Activated naive CD8-positive, alpha-beta T cell treated with anti-CD3 and anti-CD28 coated beads for 36 hours (primary cell): ENCODE results near the gene ASCL5. TPM values are rescaled to one million over a fixed set of nuclear protein-coding genes. Genes with fewer than 3 reads are reported as not detected.
"Not testable (repeated sequence)": the region's sequence is repeated elsewhere in the genome, so short reads cannot be mapped to it uniquely, and the experiment has no call there.

ENCODE experiments used
- DNase-seq: peaks from one replicate; pipeline ENCODE4 v3.0.0; 2021
- H3K27ac Mint-ChIP-seq: one replicate; pipeline ENCODE4 v1.8.0; 2022; ENCODE audit warnings: mild to moderate bottlenecking, moderate library complexity, mixed read lengths
- H3K27me3 Mint-ChIP-seq: one replicate; pipeline ENCODE4 v1.8.0; 2022; ENCODE audit warnings: mild to moderate bottlenecking, mixed read lengths
- H3K36me3 Mint-ChIP-seq: one replicate; pipeline ENCODE4 v1.8.0; 2021; ENCODE audit warnings: mild to moderate bottlenecking, mixed read lengths
- H3K4me1 Mint-ChIP-seq: one replicate; pipeline ENCODE4 v1.8.0; 2021; ENCODE audit warnings: mixed read lengths
- H3K4me3 Mint-ChIP-seq: one replicate; pipeline ENCODE4 v1.8.0; 2022; ENCODE audit warnings: mild to moderate bottlenecking, moderate library complexity, mixed read lengths
- H3K9me3 Mint-ChIP-seq: one replicate; pipeline ENCODE4 v1.8.0; 2022; ENCODE audit warnings: mixed read lengths
- total RNA-seq, 2 experiments: library from RNA; stranded (reverse); gene quantifications; one replicate each; pipeline ENCODE4 v1.2.3, GENCODE V29; 2021

Gene ASCL5, protein sequence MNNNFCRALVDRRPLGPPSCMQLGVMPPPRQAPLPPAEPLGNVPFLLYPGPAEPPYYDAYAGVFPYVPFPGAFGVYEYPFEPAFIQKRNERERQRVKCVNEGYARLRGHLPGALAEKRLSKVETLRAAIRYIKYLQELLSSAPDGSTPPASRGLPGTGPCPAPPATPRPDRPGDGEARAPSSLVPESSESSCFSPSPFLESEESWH
- under 1 TPM; 0.30 to 0.35 TPM for total RNA-seq

DNA sequence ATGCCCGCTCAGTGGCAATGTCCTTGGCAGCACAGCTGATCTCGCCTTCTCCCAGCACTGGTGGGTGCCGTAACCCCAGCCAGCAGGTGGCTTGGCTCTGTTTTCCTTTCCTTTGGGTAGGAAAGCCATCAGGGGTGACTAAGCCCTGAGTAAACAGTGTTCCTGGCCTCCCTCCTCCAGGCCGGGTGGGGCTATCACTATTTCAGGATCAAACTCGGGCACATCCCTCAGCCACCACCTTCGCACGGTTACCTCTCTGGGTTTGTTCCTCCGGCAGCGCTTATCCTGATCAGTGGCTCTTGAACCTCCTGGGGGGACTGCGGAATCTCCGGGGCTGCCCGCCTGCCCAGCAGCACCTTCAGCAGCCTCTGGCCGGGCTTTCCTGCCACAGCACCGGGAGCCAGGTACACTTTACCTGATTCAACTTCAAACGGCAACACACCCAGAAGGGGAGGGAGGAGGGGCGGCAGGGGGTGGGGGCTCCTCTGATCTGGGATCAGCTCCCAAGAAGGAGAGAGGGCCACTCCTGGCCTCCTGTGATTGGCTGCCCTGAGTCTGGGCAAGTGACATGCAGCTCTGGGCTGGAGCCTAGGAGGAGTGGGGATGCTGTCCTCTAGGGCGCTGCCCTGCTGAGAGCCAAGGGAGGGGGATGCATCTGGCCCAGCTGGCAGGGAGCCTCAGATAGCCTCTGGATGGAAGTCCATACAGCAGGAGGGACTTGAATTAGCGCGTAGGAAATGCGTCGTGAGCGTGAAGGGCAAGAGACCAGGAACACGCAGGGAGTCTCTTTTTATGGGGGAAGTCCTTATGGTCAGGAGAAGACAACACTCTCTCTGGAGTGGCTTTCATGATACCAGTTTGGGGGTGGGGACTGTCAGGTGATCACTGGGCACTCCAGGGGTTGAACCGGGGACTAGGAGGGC lies at the start of gene ASCL5:
Gene ASCL5, minus strand, starts transcription at position 353 of the 923 bp plus-strand sequence. CDS start 11,812 bp downstream, outside the sequence.
- no peaks in the 10 kb centered on the region for H3K36me3 Mint-ChIP-seq
- DNase-seq = no peak
- H3K4me3 Mint-ChIP-seq = no peak within 1 kb of the TSS
- no peaks in the 10 kb centered on the region for H3K9me3 Mint-ChIP-seq
- H3K4me1 Mint-ChIP-seq = no peaks in the 10 kb centered on the region
- peaks cover 18% of the 10 kb centered on the region for H3K27me3 Mint-ChIP-seq
- H3K27ac Mint-ChIP-seq = no peak within 1 kb of the TSS

DNA sequence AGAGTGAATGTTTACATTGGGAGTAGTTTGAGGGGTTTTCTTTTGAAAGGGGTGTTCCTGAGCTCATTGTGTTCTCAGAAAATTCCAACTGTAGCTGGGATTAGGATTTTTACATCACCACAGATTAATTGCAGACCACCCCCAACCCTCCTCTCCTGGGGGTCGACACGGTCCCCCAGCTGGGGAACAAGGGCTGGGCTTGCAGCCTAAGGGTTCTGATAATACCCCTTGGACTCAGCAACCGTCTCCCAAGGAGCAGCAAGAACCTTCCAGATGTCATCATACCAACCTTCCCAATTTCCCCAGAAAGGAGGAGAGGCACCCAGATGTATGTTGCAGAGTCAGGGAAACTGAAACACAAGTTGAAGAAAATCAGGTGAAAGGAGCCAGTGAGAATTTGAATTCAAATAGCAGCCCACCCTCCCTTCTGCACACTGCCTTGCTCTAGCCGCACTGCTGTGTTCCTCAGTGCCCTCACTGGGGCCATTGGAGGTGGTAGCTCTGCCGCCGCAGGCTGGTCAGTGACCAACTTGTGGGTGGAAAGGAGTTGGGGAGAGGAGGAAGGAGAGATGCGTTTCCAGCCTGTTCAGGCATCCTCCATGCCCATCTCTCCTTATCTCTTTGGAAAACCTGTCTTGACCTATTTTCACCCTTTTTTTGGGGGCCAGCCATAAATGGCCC lies 49.0 kb upstream of the ASCL5 start:
- Mint-ChIP-seq H3K9me3 (no peaks in the 10 kb centered on the region), H3K36me3 (peaks cover 2% of the 10 kb centered on the region), H3K27ac (no peak overlapping the region), H3K4me3 (no peak overlapping the region), H3K4me1 (peaks cover 6% of the 10 kb centered on the region), H3K27me3 (peaks cover 21% of the 10 kb centered on the region)
- no peak for DNase-seq

DNA sequence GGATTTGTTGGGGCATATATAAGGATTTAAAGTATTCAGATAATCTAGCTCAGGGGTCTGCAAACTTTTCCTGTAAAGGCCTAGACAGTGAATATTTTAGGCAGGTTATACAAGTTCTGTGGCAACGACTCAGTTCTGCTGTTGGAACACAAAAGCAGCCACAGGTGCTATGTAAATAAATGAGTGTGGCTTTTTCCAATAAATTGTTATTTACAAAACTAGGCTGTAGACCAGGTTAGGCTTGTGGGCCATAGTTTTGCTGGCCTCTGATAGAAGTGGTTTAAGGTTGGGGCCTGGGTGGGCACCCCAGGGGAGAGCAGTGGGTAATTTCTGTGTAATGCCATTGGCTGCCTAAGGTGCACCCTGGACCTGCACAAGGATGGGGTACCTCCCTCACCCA lies 46.8 kb upstream of the ASCL5 start:
- Mint-ChIP-seq H3K9me3 (no peaks in the 10 kb centered on the region), H3K36me3 (peaks cover 2% of the 10 kb centered on the region), H3K27ac (no peak overlapping the region), H3K4me3 (no peak overlapping the region), H3K27me3 (peaks cover 19% of the 10 kb centered on the region), H3K4me1 (peaks cover 14% of the 10 kb centered on the region)
- no peak for DNase-seq

DNA sequence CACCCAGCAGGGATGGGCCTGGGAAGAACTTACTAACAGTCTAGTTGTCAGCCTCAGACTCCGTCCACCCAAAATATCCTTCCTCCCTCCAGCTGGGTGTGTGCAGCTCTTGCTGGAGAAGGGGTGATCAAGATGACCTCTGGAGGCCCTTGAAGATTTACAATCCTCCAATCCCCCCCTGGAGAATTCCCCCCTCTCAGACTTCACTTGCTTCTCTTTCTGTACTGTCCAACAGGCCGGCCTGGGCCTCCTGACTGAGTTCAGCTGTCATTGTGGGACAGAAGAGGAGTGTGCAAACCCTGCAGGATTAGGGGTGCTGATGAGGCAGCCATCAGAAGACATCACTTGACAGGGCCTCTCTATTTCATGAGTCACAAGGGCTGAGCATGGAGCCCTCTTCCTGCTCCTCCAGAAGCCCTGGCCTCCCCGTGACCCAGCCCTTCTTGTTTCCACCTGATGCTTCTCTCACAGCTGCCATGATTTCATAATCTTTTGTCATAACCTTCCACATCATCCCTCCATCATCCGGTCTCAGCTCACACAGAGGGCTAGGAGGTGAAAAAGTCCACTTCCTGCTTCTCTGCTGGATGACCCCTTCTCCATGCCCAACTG lies 46.1 kb upstream of the ASCL5 start:
- Mint-ChIP-seq H3K27me3 (peaks cover 15% of the 10 kb centered on the region), H3K36me3 (no peaks in the 10 kb centered on the region), H3K27ac (no peak overlapping the region), H3K9me3 (no peaks in the 10 kb centered on the region), H3K4me1 (peaks cover 14% of the 10 kb centered on the region), H3K4me3 (no peak overlapping the region)
- no peak for DNase-seq

DNA sequence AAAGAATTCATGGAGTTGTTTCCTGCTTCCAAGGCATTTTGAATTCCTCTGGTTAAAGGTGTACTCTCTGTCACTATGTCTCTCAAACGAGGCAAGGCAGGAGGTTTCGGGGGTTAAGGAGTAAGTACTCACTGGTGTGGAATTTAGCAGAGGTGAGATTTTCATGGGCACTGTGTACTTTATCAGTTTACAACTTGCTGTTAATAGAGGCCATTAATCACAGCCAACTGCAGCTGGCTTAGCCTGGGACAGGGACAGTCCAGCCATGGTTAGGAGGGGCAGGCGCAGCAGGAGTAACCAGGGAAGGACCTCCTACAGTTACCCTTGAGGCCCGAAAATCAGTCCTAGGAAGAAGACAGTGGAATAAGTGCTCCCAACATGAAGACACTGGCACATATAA lies 45.3 kb upstream of the ASCL5 start:
- Mint-ChIP-seq H3K4me3 (no peak overlapping the region), H3K27me3 (peaks cover 11% of the 10 kb centered on the region)

DNA sequence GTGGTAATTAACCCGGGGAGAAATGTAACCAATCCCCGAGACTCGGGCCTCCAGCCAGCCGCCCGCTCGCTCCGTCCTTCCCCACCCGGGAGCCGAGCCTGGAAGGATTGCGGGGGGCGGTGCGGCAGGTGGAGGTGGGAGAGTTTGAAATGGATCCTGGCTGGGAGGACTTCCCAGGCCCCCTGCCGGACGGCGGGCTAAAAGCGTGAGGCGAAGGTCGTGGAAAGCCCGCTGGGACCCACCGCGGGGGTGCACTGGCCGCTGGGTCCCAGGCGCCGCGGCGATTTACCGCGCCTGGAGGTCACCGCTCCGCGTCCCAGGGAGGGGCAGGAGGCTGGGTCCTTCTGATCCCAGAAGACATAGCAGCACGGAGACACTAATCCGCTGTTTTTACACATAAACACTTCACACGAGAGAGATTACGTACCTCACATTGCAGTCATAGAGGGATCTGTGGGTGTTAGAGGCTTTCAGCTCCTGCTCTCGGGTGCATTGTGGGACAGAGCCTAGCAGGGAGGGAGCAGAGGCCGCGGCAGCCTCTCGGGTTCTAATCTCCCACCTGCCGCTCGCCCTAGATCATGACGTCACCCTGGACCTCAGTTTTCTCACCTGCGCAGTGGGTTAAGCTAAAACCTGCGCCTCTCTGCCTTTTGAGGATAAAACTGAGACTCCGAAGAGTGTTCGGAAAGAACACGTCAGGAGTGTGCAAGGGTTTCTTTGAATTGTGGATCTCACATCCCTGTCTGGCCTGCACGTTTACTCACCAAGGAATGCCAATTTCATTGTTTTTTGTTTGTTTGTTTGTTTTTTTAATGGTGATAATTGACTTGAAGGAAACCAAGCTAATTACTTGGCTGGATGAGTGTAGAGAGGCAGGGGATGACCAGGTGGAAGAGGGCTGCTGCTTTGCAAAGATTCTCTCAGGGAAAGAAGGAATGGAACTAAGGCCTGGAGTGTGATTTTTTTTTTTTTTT lies 44.4 kb upstream of the ASCL5 start:
- Mint-ChIP-seq H3K4me3 (peak overlapping the region; percentile 79), H3K9me3 (no peaks in the 10 kb centered on the region), H3K36me3 (no peaks in the 10 kb centered on the region), H3K27me3 (peaks cover 8% of the 10 kb centered on the region), H3K4me1 (peaks cover 14% of the 10 kb centered on the region), H3K27ac (peak overlapping the region; percentile 83)
- peak; percentile 71 for DNase-seq

More for the DNA sequence above, 45.3 kb upstream of the ASCL5 start:
- no peak for DNase-seq
- Mint-ChIP-seq H3K9me3 (no peaks in the 10 kb centered on the region), H3K36me3 (no peaks in the 10 kb centered on the region), H3K4me1 (peaks cover 14% of the 10 kb centered on the region), H3K27ac (no peak overlapping the region)

DNA sequence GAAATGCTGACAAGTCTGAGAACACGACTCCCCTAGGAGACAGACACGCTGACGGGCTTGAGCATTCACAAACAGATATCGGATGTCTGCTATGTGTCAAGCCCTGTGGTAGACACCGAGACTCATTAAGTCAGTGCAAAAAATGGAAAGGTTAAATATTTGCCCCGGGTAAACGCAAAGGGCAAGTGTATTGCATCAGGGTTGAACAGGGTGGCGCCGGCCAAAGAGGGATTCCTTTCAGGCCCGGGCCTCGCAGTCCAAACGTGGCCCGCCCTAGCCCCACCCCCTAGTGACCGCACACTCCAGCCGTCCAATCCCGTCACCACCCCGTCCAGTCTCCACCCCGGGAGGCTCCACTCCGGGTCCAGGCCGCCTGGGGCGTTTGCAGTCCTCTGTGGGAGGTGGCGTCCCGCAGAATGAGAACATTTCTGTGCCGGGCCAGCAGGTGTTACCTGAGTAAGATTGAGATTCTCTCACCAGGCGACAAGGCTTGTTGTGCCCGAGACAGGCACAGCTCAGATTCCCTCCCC lies 43.6 kb upstream of the ASCL5 start:
- peaks cover 14% of the 10 kb centered on the region for H3K4me1 Mint-ChIP-seq
- H3K9me3 Mint-ChIP-seq = no peaks in the 10 kb centered on the region
- H3K4me3 Mint-ChIP-seq = peak overlapping the region; percentile 79
- H3K27ac Mint-ChIP-seq = peak overlapping the region; percentile 83
- peak; percentile 88 for DNase-seq
- peaks cover 8% of the 10 kb centered on the region for H3K27me3 Mint-ChIP-seq
- no peaks in the 10 kb centered on the region for H3K36me3 Mint-ChIP-seq

DNA sequence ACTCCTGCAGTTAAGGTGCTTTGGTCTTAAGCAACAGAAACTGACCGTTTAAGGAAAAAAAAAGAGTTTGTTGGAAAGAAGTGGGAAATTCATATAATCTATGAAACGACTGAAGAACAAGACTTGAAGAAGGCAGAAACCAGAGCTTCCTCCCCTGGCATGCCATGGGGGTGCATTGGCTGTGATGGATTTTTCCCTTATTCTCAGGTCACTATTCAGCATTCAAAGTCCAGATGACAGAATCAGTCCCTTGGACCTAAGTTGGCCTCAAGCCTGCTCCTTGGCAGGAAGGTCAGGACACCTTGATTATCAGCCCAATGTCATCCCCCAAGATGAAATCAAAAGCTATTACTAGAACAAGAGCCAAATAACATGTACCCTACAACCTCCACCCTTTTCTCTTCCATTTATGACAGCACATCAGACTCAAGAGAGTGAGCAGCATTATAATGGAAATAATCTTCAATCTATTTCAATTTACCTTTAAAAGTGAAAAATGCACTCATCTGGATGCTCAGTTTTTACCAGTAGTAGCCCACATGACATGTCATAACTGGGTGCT lies 43.1 kb upstream of the ASCL5 start:
- Mint-ChIP-seq H3K27ac (peak overlapping the region; percentile 83), H3K36me3 (no peaks in the 10 kb centered on the region), H3K9me3 (no peaks in the 10 kb centered on the region), H3K4me1 (peaks cover 14% of the 10 kb centered on the region), H3K27me3 (peaks cover 8% of the 10 kb centered on the region), H3K4me3 (peak overlapping the region; percentile 79)
- DNase-seq = no peak

DNA sequence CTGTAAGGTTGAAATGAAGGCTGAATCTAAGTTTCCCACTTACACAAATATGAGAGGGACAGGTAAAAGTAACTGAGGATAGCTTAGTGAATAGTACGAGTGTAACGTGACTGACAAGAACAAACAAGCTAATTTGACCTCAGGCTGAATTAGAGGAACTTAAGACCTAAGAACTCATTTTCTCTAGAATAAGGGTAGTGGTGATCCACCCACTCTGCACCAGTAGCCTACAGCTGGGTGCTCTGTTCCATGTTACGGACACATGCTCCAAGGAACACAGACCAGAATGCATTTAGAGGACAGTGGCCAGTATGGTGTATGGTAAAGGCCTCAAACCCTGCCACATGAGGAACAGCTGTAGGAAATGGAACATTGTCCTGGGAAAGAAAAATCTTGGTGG lies 42.2 kb upstream of the ASCL5 start:
- H3K9me3 Mint-ChIP-seq = no peaks in the 10 kb centered on the region
- H3K36me3 Mint-ChIP-seq = no peaks in the 10 kb centered on the region
- peaks cover 8% of the 10 kb centered on the region for H3K27me3 Mint-ChIP-seq
- DNase-seq = no peak
- H3K4me1 Mint-ChIP-seq = peaks cover 14% of the 10 kb centered on the region
- no peak overlapping the region for H3K27ac Mint-ChIP-seq
- H3K4me3 Mint-ChIP-seq = no peak overlapping the region

DNA sequence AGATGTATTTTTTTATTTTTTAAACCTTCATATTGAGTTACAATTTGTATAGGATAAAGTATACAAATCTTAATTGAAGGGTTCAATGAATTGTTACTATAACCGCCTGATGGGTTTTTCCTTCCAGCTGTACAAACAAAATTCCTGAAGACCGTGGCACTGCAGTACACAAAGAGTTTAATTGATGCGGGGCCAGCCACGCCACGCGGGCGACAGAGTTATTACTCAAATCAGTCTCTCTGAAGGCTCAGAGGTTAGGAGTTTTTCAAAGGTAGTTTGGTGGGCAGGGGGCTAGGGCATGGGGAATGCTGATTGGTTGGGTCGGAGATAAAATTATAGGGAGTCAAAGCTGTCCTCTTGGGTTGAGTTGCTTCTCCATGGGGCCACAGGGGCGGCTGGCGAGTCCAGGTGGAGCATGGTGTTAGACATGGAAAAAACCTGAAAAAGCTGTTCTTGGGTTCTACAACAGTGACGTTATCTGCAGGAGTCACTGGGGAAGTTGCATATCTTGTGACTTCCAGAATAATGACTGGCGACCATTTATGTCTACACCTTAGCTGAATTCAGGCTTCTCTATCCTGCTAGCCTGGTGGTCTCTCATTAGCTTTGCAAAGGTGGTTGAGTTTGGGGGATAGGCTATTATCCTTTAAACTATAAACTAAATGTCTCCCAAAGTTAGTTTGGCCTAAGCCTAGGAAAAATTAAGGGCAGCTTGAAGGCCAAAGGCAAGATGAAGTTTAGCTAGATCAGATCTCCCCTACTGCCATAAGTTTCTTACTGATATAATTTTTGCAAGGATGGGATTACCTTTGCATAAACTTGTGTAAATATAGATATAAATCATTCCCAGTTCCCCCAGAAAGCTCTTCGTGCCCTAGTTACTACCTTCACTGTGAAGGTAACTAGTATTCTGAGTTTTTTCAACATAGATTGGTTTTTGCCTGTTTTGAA lies 40.3 kb upstream of the ASCL5 start:
- H3K27ac Mint-ChIP-seq = no peak overlapping the region

DNA sequence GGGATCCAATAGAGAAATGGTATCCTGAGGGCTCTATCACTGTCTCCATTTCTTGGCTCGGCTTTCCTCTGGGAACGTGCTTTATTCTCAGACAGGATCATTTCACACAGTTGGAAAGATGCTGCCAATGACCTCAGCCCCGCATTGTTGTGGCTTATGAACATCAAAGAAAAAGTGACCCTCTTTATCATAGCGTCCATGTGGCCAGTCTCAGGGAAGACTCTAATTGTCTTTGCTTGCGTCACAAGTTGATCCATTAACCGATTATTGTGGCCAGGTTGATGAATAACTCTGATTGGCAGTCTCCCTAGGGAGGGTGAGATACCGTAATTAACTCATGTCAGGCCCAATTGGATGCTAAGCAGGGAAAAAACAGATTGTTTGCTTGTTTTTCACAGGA lies 37.7 kb upstream of the ASCL5 start:
- H3K4me3 Mint-ChIP-seq = no peak overlapping the region
- H3K27me3 Mint-ChIP-seq = peaks cover 4% of the 10 kb centered on the region
- no peaks in the 10 kb centered on the region for H3K9me3 Mint-ChIP-seq
- DNase-seq = no peak
- H3K36me3 Mint-ChIP-seq = no peaks in the 10 kb centered on the region
- no peaks in the 10 kb centered on the region for H3K4me1 Mint-ChIP-seq
- H3K27ac Mint-ChIP-seq = no peak overlapping the region

More for the DNA sequence above, 40.3 kb upstream of the ASCL5 start:
- peaks cover 14% of the 10 kb centered on the region for H3K4me1 Mint-ChIP-seq
- no peak overlapping the region for H3K4me3 Mint-ChIP-seq
- no peaks in the 10 kb centered on the region for H3K9me3 Mint-ChIP-seq
- DNase-seq = no peak
- peaks cover 5% of the 10 kb centered on the region for H3K27me3 Mint-ChIP-seq
- no peaks in the 10 kb centered on the region for H3K36me3 Mint-ChIP-seq

DNA sequence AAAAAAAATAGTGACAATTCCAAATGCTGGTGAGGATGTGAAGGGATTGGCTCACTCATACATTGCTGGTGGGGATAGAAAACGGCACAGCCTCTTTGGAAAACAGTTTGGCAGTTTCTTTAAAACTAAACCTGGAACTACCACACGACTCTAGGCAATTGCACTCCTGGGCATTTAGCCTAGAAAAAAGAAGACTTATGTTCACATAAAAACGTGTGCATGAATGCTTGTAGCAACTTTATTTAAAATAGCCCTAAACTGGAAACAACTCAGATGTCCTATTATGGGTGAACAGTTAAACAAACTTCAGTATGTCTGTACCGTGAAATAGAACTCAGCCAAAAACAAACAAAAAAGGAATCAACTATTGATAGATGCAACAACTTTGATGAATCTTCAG lies 36.7 kb upstream of the ASCL5 start:
- DNase-seq = no peak
- Mint-ChIP-seq H3K36me3 (no peaks in the 10 kb centered on the region), H3K4me3 (no peak overlapping the region), H3K27me3 (peaks cover 4% of the 10 kb centered on the region), H3K4me1 (no peaks in the 10 kb centered on the region), H3K27ac (no peak overlapping the region), H3K9me3 (no peaks in the 10 kb centered on the region)

DNA sequence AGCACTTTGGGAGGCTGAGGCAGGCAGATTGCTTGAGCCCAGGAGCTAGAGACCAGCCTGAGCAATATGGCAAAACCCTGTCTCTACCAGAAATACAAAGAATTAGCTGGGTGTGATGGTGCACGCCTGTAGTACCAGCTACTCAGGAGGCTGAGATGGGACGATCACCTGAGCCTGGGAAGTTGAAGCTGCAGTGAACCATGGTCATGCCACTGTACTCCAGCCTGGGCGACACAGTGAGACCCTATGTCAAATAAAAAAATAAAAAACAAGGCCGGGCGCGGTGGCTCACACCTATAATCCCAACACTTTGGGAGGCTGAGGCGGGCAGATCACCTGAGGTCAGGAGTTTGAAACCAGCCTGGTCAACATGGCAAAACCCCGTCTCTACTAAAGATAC lies 36.1 kb upstream of the ASCL5 start:
- not testable (repeated sequence) for H3K4me1 Mint-ChIP-seq, H3K27ac Mint-ChIP-seq, H3K4me3 Mint-ChIP-seq, H3K27me3 Mint-ChIP-seq, H3K36me3 Mint-ChIP-seq, DNase-seq, H3K9me3 Mint-ChIP-seq
